DOHH2 (cell line): Measurements from ENCODE around the gene NIM1K.

Experiments
- H3F3A ChIP-seq: fragments of 200-600 bp; sonication (generic), shearing (Covaris generic); 2 replicates; pipeline ENCODE4 v1.6.0; 2016; ENCODE audit warnings: antibody characterized with exemption, mild to moderate bottlenecking; ENCODE audit not compliant: control insufficient read depth, insufficient read depth
- H3K27ac ChIP-seq: fragments of 200-600 bp; sonication (generic); 2 replicates; pipeline ENCODE4 v1.5.1; 2014; ENCODE audit warnings: low read depth, mild to moderate bottlenecking, low read length, moderate library complexity
- H3K27me3 ChIP-seq: fragments of 200-600 bp; sonication (generic); 2 replicates; pipeline ENCODE4 v1.6.1; 2014; ENCODE audit warnings: mild to moderate bottlenecking, low read length, mixed read lengths; ENCODE audit not compliant: control insufficient read depth
- H3K36me3 ChIP-seq: fragments of 200-600 bp; sonication (generic); 2 replicates; pipeline ENCODE4 v1.6.1; 2014; ENCODE audit warnings: mild to moderate bottlenecking, low read length, moderate library complexity, mixed read lengths; ENCODE audit not compliant: control insufficient read depth
- H3K4me1 ChIP-seq: fragments of 200-600 bp; sonication (generic); 2 replicates; pipeline ENCODE4 v1.6.1; 2014; ENCODE audit warnings: mild to moderate bottlenecking, low read length, mixed read lengths; ENCODE audit not compliant: control insufficient read depth
- H3K4me2 ChIP-seq: fragments of 200-600 bp; sonication (generic); 2 replicates; pipeline ENCODE4 v1.6.0; 2014; ENCODE audit warnings: mild to moderate bottlenecking, low read length, moderate library complexity
- H3K4me3 ChIP-seq: fragments of 200-600 bp; sonication (generic); 2 replicates; pipeline ENCODE4 v1.5.1; 2014; ENCODE audit warnings: mild to moderate bottlenecking, low read length, mixed read lengths
- H3K79me2 ChIP-seq: fragments of 200-600 bp; sonication (generic); 2 replicates; pipeline ENCODE4 v1.6.1; 2014; ENCODE audit warnings: mild to moderate bottlenecking, low read length, mixed read lengths; ENCODE audit not compliant: control insufficient read depth
- H3K9me2 ChIP-seq: fragments of 200-600 bp; sonication (generic); replicated peaks from 2 replicates; pipeline ENCODE4 v1.6.1; 2014; ENCODE audit warnings: mild to moderate bottlenecking, low read length, mixed read lengths; ENCODE audit not compliant: control insufficient read depth
- H3K9me3 ChIP-seq: fragments of 200-600 bp; sonication (generic); 2 replicates; pipeline ENCODE4 v1.6.1; 2014; ENCODE audit warnings: antibody characterized with exemption, low read length, mixed read lengths; ENCODE audit not compliant: control insufficient read depth, insufficient read depth
- H4K20me1 ChIP-seq: fragments of 200-600 bp; sonication (generic); 2 replicates; pipeline ENCODE4 v1.6.0; 2014; ENCODE audit warnings: low read depth, mild to moderate bottlenecking, antibody characterized with exemption, low read length, moderate library complexity; ENCODE audit not compliant: control insufficient read depth, insufficient read depth
- CTCF ChIP-seq: fragments of 200-600 bp; sonication (generic); IDR thresholded peaks from one replicate; pipeline ENCODE4 v1.5.1; 2014; ENCODE audit warnings: antibody characterized with exemption, mild to moderate bottlenecking, low read depth, low read length; ENCODE audit not compliant: poor library complexity, severe bottlenecking
- EZH2phosphoT487 ChIP-seq: fragments of 200-600 bp; sonication (generic); IDR thresholded peaks from 2 replicates; pipeline ENCODE4 v1.6.1; 2017; ENCODE audit warnings: borderline replicate concordance, mild to moderate bottlenecking, antibody characterized with exemption, low read length, moderate library complexity, mixed read lengths

NIM1K gene

GRCh38 chr5:43281840-43282658, 90.0 kb downstream of the NIM1K start:
- H3K4me2 ChIP-seq: no peak overlapping the region
- no peaks in the 10 kb centered on the region for H3K9me2 ChIP-seq
- H3K79me2 ChIP-seq: no peaks in the 10 kb centered on the region
- H4K20me1 ChIP-seq: no peaks in the 10 kb centered on the region
- 0 out of 2 replicates have a peak, but pooled peaks cover 2% of the 10 kb centered on the region for H3K36me3 ChIP-seq
- no peak overlapping the region for H3K4me3 ChIP-seq
- peaks cover 3% of the 10 kb centered on the region for H3F3A ChIP-seq
- no peak for TF ChIP-seq EZH2phosphoT487
- no peak for TF ChIP-seq CTCF
- H3K4me1 ChIP-seq: no peaks in the 10 kb centered on the region
- H3K27ac ChIP-seq: no peak overlapping the region
- H3K27me3 ChIP-seq: no peaks in the 10 kb centered on the region
- no peaks in the 10 kb centered on the region for H3K9me3 ChIP-seq

- Histone ChIP-seq H3K4me2 (no peak overlapping the region), H3K4me3 (no peak overlapping the region), H3K36me3 (peaks cover 47% of the 10 kb centered on the region), H3K9me2 (no peaks in the 10 kb centered on the region), H3K4me1 (no peaks in the 10 kb centered on the region), H3K27me3 (no peaks in the 10 kb centered on the region), H3K27ac (no peak overlapping the region), H4K20me1 (peaks cover 3% of the 10 kb centered on the region), H3F3A (peaks cover 38% of the 10 kb centered on the region), H3K9me3 (no peaks in the 10 kb centered on the region), H3K79me2 (no peaks in the 10 kb centered on the region)
- TF ChIP-seq EZH2phosphoT487 (no peak), CTCF (no peak)
Observed at GRCh38 chr5:43286623-43287022, 94.6 kb downstream of the NIM1K start.

GRCh38 chr5:43287493-43287892, 95.5 kb downstream of the NIM1K start:
- no peak overlapping the region for H3K27ac ChIP-seq
- H3K27me3 ChIP-seq: no peaks in the 10 kb centered on the region
- no peaks in the 10 kb centered on the region for H3K4me1 ChIP-seq
- no peaks in the 10 kb centered on the region for H3K9me3 ChIP-seq
- no peak overlapping the region for H3K4me3 ChIP-seq
- no peaks in the 10 kb centered on the region for H3K79me2 ChIP-seq
- no peak overlapping the region for H3K4me2 ChIP-seq
- TF ChIP-seq CTCF: no peak
- peaks cover 3% of the 10 kb centered on the region for H4K20me1 ChIP-seq
- peaks cover 53% of the 10 kb centered on the region for H3K36me3 ChIP-seq
- peaks cover 40% of the 10 kb centered on the region for H3F3A ChIP-seq
- no peaks in the 10 kb centered on the region for H3K9me2 ChIP-seq
